ENCODE results near the gene ZNF217. TPM values are rescaled to one million over a fixed set of nuclear protein-coding genes. Genes with fewer than 3 reads are reported as not detected.

Gene ZNF217
- total RNA-seq, 1 experiment from 2014 or later, result 42.9 TPM

GRCh38 chr20:53571555-53572286, 21.9 kb downstream of the ZNF217 start:
- H3K9me3 Mint-ChIP-seq (ENCODE audit: unreplicated experiment), result no peaks in the 10 kb centered on the region
- no peak for TF ChIP-seq CTCF (IDR thresholded peaks at IDR 0.05; ENCODE audit: unreplicated experiment)
- ChIA-PET CTCF (interaction anchor here (0.6 to 1.5 kb wide), 3 partner anchors 194 to 345 kb away, joined by 3 to 7 read pairs (median 5); no protein-coding TSS in a partner anchor), POLR2A (interaction anchor here (0.6 to 1.4 kb wide), 4 partner anchors 313 to 355 kb away, joined by 3 to 5 read pairs (median 4); no protein-coding TSS in a partner anchor)
- DNase-seq (ENCODE audit: unreplicated experiment), result no peak
- H3K27me3 Mint-ChIP-seq (ENCODE audit: insufficient read depth, unreplicated experiment), result no peaks in the 10 kb centered on the region
- H3K36me3 Mint-ChIP-seq (ENCODE audit: insufficient read depth, unreplicated experiment), result peaks cover 100% of the 10 kb centered on the region
- no TSS peak for BruUV-seq (replicated peaks)
- peaks cover 10% of the 10 kb centered on the region for H3K4me1 Mint-ChIP-seq (ENCODE audit: insufficient read depth, unreplicated experiment)
- H3K4me3 Mint-ChIP-seq (ENCODE audit: unreplicated experiment), result no peak overlapping the region
- peak overlapping the region; percentile 37 for H3K27ac Mint-ChIP-seq (ENCODE audit: low read depth, unreplicated experiment)
- intact Hi-C loops (cut with micrococcal nuclease), result no loop called here

- ChIA-PET CTCF (interaction anchor here (0.5 to 1.8 kb wide), 7 partner anchors 10 to 629 kb away, joined by 3 to 8 read pairs (median 6); no protein-coding TSS in a partner anchor), POLR2A (interaction anchor here (0.8 to 1.4 kb wide), 4 partner anchors 51 to 356 kb away, joined by 3 to 5 read pairs (median 4); no protein-coding TSS in a partner anchor)
- no peaks in the 10 kb centered on the region for H3K27me3 Mint-ChIP-seq (ENCODE audit: insufficient read depth, unreplicated experiment)
- H3K4me1 Mint-ChIP-seq (ENCODE audit: insufficient read depth, unreplicated experiment), result peaks cover 8% of the 10 kb centered on the region
- BruUV-seq (replicated peaks), result no TSS peak
- no peak overlapping the region for H3K27ac Mint-ChIP-seq (ENCODE audit: low read depth, unreplicated experiment)
- H3K9me3 Mint-ChIP-seq (ENCODE audit: unreplicated experiment), result no peaks in the 10 kb centered on the region
- DNase-seq (ENCODE audit: unreplicated experiment), result no peak
- H3K36me3 Mint-ChIP-seq (ENCODE audit: insufficient read depth, unreplicated experiment), result peaks cover 100% of the 10 kb centered on the region
- no peak overlapping the region for H3K4me3 Mint-ChIP-seq (ENCODE audit: unreplicated experiment)
- no peak for TF ChIP-seq CTCF (IDR thresholded peaks at IDR 0.05; ENCODE audit: unreplicated experiment)
- intact Hi-C loops (cut with micrococcal nuclease), result no loop called here
Observed at GRCh38 chr20:53570446-53571276, 23.0 kb downstream of the ZNF217 start.

GRCh38 chr20:53569606-53570307, 23.9 kb downstream of the ZNF217 start:
- Mint-ChIP-seq H3K9me3 (ENCODE audit: unreplicated experiment) (no peaks in the 10 kb centered on the region), H3K4me1 (ENCODE audit: insufficient read depth, unreplicated experiment) (peaks cover 4% of the 10 kb centered on the region), H3K27me3 (ENCODE audit: insufficient read depth, unreplicated experiment) (no peaks in the 10 kb centered on the region), H3K36me3 (ENCODE audit: insufficient read depth, unreplicated experiment) (peaks cover 100% of the 10 kb centered on the region), H3K27ac (ENCODE audit: low read depth, unreplicated experiment) (no peak overlapping the region), H3K4me3 (ENCODE audit: unreplicated experiment) (no peak overlapping the region)
- ChIA-PET POLR2A (interaction anchor here (0.8 to 1.4 kb wide), 4 partner anchors 52 to 357 kb away, joined by 3 to 5 read pairs (median 4); no protein-coding TSS in a partner anchor), CTCF (interaction anchor here (0.5 to 1.8 kb wide), 9 partner anchors 8 to 630 kb away, joined by 3 to 8 read pairs (median 3); no protein-coding TSS in a partner anchor)
- intact Hi-C loops (cut with micrococcal nuclease), result no loop called here
- TF ChIP-seq CTCF (IDR thresholded peaks at IDR 0.05; ENCODE audit: unreplicated experiment), result no peak
- DNase-seq (ENCODE audit: unreplicated experiment), result no peak
- BruUV-seq (replicated peaks), result no TSS peak
